HT-29 (cell line): ENCODE measurements around the gene FBXO47. TPM values are rescaled to one million over a fixed set of nuclear protein-coding genes. Genes with fewer than 3 reads are reported as not detected.
"Not testable (repeated sequence)": the region's sequence is repeated elsewhere in the genome, so short reads cannot be mapped to it uniquely, and the experiment has no call there.

Experiments used
- DNase-seq: peaks from one replicate; pipeline ENCODE4 v3.0.0-alpha.2; 2015; ENCODE audit warnings: low spot score
- total RNA-seq: library from RNA; depleted of rRNA; stranded (reverse); fragments of >200 nt; shearing (Covaris generic); gene quantifications from 2 replicates; pipeline ENCODE4 v1.2.3, GENCODE V29; 2014

The FBXO47 gene
- total RNA-seq, 1 experiment from 2014 or later, result not detected

DNA sequence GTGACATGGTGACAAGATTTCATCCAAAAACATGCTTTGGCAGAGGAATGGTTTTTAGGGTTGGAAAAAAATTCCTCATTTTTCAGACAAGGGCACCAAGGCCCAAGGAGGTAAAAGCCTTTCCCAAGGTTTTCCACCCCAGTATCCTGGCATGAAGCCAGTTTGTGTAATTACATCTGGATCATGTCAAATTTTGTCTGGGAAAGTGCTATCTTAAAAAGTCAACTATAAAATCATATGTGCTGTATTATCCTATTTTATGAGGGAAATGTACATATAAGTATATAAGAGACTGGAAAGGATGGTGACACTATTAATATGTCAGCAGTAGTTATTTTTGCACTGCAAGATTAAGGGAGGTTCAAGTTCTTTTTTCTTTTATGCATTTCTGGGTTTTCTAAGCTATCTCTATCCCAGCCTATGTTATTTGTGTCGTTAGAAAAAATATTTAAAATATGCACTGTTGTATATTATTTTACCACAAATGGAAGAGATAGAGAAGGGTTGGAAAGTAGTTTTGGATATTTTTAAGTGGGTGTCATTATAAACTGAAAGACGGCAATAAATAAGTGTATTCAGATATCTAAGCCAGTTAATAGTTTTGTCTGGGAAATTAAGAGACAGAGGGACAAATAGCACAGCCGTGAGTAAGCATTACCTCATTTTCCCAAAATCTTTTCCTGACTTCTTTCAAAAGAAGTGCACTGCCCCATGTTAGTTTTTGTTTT is 13.5 kb upstream of the FBXO47 start:
- no peak for DNase-seq

DNA sequence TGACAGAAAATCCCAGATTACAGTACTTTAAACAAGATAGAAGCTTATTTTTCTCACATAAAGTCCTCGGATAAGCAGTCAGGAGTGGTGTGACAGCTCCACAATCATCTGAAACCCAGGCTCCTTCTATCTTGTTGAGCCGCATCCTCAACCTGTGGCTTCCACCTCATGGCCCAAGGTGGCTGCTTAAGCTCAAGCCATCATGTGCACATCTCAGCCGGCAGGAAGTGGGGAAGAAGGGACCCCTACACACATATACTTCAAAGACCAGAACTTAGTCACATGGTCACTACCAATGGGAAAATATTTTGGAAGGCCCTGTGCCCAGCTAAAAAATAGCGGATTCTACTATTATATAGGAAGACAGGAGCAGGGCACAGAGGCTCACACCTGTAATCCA is 11.0 kb upstream of the FBXO47 start:
- no peak for DNase-seq

DNA sequence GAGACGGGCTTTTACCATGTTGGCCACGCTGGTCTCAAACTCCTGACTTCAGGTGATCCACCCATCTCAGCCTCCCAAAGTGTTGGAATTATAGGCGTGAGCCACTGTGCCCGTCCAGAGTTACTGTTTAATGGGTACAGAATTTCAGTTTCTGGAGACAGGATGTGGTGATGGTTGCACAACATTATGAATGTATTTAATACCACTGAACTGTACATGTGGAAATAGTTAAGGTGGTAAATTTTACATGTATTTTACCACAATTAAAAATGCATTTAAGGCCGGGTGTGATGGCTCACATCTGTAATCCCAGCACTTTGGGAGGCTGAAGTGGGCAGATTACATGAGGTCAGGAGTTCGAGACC is 9.0 kb upstream of the FBXO47 start:
- DNase-seq, result not testable (repeated sequence)

DNA sequence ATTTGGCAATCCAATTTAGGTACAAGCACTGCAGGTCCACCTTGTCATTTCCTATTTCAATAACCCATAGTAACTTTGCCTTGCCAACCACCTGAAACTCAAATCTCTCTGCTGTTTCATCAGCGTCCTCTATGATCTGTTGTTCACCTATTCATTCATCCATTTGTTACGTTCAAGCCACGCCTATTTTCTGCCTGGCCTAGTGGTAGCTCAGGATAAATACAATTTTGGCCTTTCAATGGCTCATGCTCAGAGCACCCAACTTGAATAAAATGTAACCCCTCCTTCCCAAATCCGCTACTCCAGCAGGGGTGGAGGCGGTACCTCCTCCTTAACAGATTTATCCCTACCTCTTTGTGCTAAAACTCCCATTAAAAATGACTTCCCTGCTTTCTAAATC is 3.6 kb upstream of the FBXO47 start:
- no peak for DNase-seq

DNA sequence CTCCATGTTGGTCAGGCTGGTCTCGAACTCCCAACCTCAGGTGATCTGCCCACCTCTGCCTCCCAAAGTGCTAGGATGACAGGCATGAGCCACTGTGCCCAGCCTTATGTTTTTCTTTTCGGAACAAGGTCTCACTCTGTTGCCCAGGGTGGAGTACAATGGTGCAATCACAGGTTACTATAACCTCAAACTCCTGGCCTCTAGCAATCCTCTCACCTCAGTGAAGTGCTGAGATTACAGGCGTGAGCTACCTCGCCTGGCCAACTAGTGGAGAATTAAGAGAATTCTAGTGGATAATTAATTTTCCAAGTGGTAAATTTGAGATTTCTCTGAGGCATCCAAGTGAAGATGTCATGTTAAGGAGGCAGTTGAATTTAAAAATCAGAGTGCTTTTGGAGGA is 2.9 kb upstream of the FBXO47 start:
- peak; percentile 39 for DNase-seq

DNA sequence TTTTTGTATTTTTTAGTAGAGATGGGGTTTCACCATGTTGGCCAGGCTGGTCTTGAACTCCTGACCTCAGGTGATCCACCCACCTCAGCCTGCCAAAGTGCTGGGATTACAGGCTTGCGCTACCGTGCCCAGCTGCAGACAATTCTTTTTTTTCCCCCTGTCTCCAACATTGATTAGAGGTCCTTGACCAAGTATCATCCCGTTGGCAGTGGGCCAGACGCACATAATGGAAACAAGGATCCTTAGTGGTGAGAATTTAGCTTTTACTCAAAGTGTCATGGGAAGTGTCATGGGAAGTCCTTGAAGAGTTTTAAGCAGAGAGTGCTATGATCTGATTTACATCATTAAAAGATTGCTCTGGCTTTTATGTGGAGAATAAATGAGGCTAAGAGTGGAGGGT is 2.1 kb upstream of the FBXO47 start:
- no peak for DNase-seq

DNA sequence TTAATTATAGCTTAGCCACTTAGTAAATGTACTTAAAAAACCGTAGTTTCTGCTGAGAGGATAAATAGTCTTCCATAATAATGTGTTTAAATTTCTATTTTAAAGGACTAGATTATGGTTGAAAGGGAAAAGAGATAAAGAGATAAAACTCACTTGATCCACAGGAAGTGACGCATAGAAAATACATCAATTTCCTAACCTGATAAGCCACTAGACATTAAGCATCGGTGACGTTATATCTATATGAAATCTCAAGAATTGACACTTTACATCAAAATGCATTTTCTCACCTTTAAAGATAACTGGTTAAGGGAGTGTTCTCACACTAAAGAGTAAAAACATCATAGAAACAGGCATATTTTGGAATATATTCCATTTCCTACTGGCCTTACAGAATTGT is 5.8 kb downstream of the FBXO47 start:
- no peak for DNase-seq

DNA sequence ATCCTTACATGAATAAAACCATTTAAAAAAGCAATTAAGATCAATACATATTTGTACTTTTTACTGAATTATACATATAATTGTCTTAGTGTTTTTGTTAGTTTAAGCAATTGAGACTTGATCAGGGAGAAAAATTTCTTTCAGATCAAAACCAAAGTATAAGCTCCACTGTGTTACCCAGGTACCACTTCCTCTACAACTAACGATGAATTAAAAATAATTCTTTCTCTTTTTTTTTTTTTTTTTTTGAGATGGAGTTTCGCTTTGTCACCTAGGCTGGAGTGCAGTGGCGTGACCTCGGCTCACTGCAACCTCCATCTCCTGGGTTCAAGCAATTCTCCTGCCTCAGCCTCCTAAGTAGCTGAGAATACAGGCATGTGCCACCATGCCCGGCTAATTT is 6.8 kb downstream of the FBXO47 start:
- DNase-seq, result no peak

DNA sequence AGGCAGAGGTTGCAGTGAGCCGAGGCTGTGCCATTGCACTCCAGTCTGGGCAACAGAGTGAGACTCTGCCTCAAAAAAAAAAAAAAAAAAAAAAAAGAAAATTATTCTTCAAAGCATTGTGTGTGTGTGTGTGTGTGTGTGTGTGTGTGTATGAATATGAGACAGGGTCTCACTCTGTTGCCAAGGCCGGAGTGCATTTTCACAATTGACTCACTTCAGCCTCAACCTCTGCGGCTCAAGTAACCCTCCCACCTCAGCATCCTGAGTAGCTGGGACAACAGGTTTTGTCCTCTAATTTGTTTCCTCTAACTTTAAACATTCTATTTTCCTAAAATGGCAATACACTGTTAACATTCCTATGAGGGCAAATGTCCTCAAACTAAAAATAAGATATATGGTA is 7.7 kb downstream of the FBXO47 start:
- DNase-seq, result no peak

DNA sequence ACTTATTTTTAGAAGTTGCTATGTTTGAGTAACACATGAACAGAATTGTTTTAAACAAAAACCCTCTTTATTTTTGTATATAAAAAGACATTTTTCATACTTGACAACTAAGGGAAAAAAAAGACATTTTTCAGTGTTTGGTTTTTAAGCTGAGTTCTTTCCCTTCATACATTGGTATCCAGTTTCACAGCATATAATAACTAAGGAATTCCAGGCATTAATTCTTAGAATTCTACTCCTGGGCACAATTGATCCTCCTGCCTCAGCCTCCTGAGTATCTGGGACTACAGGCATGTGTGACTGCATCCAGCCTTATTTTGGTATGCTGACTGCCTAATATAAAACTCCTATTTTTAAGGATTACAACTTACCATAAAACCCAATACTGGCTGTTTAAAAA is 8.4 kb downstream of the FBXO47 start:
- no peak for DNase-seq

DNA sequence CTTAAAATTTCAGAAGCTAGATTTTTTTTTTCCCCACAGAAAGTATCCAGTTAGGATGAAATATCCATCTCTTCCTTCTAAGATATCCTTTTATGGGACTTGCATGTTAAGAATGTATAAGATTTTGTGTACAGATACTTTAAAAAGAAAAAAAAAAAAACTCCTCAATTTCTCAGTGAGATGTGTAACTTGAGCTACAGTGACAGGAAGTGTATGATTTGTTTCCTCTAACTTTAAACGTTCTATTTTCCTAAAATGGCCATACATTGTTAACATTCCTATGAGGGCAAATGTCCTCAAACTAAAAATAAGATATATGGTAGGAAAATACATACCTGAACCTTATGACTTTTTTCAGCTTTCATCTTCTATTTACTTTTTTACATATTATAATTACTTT is 8.9 kb downstream of the FBXO47 start:
- DNase-seq, result no peak

DNA sequence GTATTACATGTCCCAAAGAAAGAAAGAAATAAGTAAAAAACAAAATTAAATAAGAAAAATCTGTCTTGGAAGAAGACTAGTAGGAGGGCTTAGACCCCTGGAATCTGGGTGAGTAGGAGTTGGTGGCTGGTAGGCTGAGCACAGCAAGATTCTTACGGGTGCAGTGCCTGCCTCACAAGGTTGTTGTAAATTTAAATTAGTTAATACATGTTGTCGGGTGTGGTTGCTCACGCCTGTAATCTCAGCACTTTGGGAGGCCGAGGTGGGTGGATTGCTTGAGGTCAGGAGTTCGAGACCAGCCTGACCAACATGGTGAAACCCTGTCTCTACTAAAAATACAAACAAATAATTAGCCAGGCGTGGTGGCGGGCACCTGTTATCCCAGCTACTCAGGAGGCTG is 13.4 kb downstream of the FBXO47 start:
- DNase-seq, result not testable (repeated sequence)

DNA sequence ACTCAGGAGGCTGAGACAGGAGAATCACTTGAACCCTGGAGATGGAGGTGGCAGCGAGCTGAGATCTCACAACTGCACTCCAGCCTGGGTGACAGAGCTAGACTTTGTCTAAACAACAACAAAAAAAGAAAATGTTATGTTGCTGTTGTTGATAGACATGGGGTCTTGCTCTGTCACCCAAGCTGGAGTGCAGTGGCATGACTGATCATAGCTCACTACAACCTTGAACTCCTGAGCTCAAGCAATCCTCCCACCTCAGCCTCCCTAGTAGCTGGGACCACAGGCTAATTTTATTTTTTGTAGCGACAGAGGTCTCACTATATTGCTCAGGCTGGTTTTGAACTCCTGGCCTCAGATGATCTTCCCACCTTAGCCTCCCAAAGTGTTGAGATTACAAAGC is 20.0 kb downstream of the FBXO47 start:
- no peak for DNase-seq

DNA sequence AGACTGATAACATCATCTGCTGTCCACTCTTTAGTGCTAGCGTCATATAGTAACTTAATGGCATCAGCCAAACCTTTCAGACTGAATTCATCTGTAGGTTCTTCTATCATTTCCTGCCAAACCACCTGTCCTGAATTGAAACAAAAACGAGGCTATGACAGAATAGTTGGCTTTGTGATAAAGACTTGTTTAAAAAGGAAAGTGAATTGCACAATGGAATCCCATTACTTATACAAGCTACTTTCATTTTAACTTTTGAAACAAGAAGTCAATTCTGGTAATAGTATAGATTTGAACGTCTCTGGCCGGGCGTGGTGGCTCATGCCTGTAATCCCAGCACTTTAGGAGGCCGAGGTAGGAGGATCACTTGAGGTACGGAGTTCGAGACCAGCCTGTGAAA is 23.6 kb downstream of the FBXO47 start:
- DNase-seq, result no peak

DNA sequence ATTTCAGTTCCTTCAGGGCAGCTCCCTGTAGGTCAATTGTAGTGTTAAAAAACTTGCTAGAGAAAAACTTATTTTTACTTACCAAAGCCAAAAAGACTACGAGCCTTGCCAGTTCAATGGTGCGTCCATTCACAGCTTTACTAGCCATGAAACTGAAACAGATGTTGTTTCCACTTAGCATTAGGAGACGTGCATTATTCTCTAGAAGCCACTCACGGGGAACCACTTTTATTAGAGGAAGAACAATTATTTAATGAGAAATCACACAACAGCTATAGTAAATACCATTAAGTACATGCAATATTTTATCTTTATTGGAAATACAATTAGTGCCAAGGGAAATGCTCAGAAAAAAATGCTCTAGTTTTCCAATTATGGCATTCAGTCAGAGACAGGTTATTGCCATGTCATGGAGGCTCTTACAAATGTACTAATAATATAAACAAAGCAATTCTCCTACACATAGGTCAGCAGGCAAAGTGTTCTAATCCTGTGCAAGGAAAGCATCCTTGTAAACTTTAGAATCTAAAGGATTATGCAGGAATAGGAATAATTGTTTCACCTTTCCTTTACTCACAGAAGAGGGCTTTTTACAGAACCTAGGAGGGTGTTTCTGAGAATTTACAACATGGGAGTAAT is 24.4 kb downstream of the FBXO47 start:
- no peak for DNase-seq

DNA sequence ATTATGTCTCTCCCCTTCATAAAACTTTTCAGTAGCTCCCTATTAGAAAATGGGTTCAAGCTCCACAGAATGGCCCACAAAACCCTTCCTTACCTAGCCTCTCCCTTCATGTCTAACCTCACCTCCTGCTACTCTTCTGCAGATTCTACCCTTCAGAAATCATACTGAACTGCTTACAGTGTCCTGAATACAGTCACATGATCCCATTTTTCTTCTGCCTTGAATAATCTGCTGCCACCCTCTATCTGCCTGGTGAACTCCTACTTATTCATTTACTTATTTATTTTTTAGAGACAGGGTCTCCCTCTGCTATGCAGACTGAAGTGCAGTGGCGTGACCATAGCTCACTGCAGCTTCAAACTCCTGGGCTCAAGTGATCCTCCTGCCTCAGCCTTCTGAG is 26.8 kb downstream of the FBXO47 start:
- DNase-seq, result no peak

DNA sequence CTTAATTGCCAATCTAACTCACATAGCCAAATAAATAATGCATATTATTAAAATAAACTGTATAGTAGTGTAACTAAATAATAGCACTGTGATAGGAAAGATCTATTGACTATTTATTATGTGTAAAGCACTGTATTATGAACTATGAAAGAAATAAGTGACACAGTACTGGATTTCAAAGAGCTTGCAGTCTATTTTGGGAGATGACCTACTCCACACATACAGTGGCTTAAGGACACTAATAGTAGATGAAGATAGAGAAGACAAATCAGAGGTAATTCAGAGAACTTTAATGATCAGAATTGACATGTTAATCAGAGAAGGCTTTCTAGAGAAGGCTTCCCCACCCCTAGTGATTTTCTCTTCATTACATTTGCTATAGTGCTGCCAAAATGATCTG is 27.2 kb downstream of the FBXO47 start:
- no peak for DNase-seq

DNA sequence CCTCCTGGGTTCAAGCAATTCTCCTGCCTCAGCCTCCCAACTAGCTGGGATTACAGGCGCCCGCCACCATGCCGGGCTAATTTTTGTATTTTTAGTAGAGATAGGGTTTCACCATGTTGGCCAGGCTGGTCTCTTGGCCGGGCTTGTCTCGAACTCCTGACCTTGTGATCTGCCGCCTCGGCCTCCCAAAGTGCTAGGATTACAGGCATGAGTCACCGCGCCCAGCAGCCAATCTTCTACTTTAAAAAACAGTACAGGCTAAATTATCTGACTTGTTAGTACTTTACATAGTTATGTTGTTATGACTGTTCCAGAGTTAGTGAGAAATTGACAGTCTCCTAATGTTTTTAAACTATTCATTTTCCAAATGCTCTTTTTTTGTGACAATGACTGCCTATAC is 33.2 kb downstream of the FBXO47 start:
- not testable (repeated sequence) for DNase-seq

DNA sequence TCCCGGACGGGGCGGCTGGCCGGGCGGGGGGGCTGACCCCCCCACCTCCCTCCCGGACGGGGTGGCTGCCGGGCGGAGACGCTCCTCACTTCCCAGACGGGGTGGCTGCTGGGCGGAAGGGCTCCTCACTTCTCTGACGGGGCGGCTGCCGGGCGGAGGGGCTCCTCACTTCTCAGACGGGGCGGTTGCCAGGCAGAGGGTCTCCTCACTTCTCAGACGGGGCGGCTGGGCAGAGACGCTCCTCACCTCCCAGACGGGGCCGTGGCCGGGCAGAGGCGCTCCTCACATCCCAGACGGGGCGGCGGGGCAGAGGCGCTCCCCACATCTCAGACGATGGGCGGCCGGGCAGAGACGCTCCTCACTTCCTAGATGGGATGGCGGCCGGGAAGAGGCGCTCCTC is 36.4 kb downstream of the FBXO47 start:
- DNase-seq, result not testable (repeated sequence)

DNA sequence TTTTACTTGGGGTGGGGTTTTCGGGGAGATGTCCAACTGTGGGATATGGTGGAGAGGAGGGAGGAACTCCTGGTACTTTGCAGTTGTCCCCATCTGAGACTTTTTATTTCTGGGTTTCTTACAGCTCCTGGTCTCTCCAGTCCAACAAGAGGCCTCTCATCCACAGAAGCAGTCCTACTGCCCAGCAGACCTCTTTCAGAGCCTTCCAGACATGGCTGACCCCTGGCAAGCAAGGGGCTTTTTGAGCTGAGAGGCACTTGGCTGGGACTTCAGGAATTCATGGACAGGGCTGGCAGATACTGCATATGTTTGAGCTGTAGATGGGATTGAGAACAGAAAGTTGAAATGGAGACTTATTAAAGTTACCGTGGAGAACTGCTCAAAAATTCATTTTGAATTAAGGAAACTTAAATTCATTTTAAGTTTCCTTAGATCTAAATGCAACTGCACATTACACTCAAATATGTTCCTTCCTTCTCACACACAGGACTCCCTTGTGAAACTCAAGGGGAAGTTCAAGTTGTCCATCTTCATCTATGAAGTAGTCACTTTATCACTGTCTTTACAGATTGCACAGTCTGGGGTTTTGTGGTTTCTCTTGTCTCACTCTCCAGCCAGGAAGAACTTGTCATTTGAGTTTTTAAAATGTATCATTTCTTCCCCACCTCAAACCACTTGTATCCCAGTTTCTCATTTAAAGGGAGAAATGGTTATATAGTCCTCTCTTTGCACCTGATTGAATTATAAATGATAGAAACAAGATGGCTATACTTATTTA is 40.7 kb downstream of the FBXO47 start:
- no peak for DNase-seq

DNA sequence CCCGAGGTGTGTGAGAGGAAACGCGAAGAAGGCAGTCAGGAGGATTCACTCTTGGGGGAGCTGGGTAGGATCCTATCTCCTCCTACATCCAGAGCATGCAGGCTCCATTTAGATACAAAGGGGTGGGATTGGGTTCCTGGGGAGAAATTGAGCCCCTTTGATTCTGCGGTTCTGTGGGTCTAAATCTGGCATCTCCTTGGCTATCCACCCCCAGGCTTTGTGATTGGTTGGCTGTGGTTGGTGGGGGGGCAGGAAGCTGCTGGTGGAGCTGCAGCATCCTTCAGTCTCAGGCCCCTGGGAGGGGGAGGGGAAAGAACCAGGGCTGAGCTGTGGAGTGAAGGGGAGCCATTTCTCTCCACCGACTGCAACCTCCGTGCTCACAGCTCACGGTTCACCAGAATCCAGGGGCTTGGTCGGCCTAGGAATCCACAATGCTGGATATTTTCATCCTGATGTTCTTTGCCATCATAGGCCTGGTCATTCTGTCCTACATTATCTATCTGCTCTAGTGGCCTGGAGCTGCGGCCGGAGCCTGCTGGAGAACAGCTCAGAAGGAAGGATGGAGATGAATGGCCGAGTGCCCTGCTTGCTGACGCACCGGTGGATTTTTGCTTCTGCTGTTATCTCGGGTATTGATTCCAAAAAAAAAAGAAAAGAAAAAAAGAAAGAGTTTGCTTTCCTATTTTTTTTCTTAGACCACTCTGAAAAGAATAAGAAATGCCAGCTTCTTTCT is 41.8 kb downstream of the FBXO47 start, which contains the start of gene LASP1NB:
LASP1NB (plus strand) TSS at position 352 of the 733 bp plus-strand sequence.
- no peak for DNase-seq
